HAP-1 (cell line): ENCODE data around the gene SORBS1.
A peak's percentile ranks its signal among the peaks of the same experiment; 100 is the strongest.

ENCODE experiments used
- DNase-seq, 2 experiments: peaks; one replicate each; pipeline ENCODE4 v3.0.0-alpha.2; 2016 to 2020; ENCODE audit warnings: low spot score in 2 of 2
- H3K27me3 ChIP-seq: fragments of 250-450 bp; sonication (Bioruptor Pico); 2 replicates; pipeline ENCODE4 v1.5.1; 2020; ENCODE audit warnings: low read depth, mild to moderate bottlenecking, moderate library complexity
- H3K36me3 ChIP-seq: fragments of 250-450 bp; sonication (Bioruptor Pico); replicated peaks from 2 replicates; pipeline ENCODE4 v1.5.1; 2020; ENCODE audit warnings: mild to moderate bottlenecking
- H3K4me1 ChIP-seq: fragments of 250-450 bp; sonication (Bioruptor Pico); 2 replicates; pipeline ENCODE4 v1.5.1; 2020; ENCODE audit warnings: mild to moderate bottlenecking
- H3K4me3 ChIP-seq: fragments of 250-450 bp; sonication (Bioruptor Pico); 2 replicates; pipeline ENCODE4 v1.5.1; 2020; ENCODE audit warnings: mild to moderate bottlenecking, moderate library complexity
- H3K9me3 ChIP-seq: fragments of 250-450 bp; sonication (Bioruptor Pico); 2 replicates; pipeline ENCODE4 v1.5.1; 2020; ENCODE audit warnings: mild to moderate bottlenecking, moderate library complexity
- in situ Hi-C: fragments of 300-500 bp; cut with MboI; formaldehyde crosslinking; loops from 3 replicates; pipeline ENCODE4 v1.14.3; 2020; ENCODE audit warnings: low sequenced_read_pairs, inconsistent platforms, mixed read lengths

SORBS1 gene

GRCh38 chr10:95526044-95526443, 35.1 kb downstream of the SORBS1 start:
- Histone ChIP-seq H3K4me1 (peaks cover 6% of the 10 kb centered on the region), H3K9me3 (no peaks in the 10 kb centered on the region), H3K36me3 (no peaks in the 10 kb centered on the region), H3K4me3 (no peak overlapping the region), H3K27me3 (no peaks in the 10 kb centered on the region)
- DNase-seq = no peak
- in situ Hi-C loops = no loop called here

- DNase-seq = no peak
- Histone ChIP-seq H3K9me3 (no peaks in the 10 kb centered on the region), H3K27me3 (no peaks in the 10 kb centered on the region), H3K36me3 (no peaks in the 10 kb centered on the region), H3K4me1 (peaks cover 6% of the 10 kb centered on the region), H3K4me3 (no peak overlapping the region)
- in situ Hi-C loops = no loop called here
These were observed 36.1 kb downstream of the SORBS1 start for GRCh38 chr10:95525033-95525418.

GRCh38 chr10:95524358-95525032, 36.7 kb downstream of the SORBS1 start:
- in situ Hi-C loops = no loop called here
- Histone ChIP-seq H3K36me3 (no peaks in the 10 kb centered on the region), H3K27me3 (no peaks in the 10 kb centered on the region), H3K4me1 (peaks cover 6% of the 10 kb centered on the region), H3K4me3 (no peak overlapping the region), H3K9me3 (no peaks in the 10 kb centered on the region)
- no peak for DNase-seq

DNA sequence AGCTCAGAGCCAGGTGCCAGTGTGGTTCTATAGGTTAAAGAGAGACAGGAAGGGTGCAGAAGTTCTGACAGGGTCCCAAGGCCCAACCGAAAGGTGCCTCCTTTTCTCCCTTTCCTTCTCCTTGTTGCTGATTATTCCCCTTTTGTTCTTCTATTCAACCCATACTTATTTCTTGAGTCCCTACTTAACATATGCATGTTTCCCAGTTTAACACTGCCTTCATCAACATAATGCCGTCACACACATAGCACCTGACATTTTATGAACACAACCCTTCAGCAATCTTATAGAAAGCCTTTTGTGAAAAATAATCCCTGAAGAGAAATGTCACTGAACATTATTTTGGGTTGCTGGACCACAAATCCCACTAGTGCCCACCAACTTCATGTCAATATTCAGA, 39.1 kb downstream of the SORBS1 start:
- in situ Hi-C loops = no loop called here
- Histone ChIP-seq H3K9me3 (no peaks in the 10 kb centered on the region), H3K4me1 (peaks cover 6% of the 10 kb centered on the region), H3K4me3 (no peak overlapping the region), H3K27me3 (no peaks in the 10 kb centered on the region), H3K36me3 (no peaks in the 10 kb centered on the region)
- peak in 1 of 2 experiments; percentile 41 for DNase-seq

- Histone ChIP-seq H3K9me3 (no peaks in the 10 kb centered on the region), H3K27me3 (no peaks in the 10 kb centered on the region), H3K4me1 (peaks cover 6% of the 10 kb centered on the region), H3K4me3 (no peak overlapping the region), H3K36me3 (no peaks in the 10 kb centered on the region)
- no peak for DNase-seq
- in situ Hi-C loops = no loop called here
These were observed 40.6 kb downstream of the SORBS1 start for GRCh38 chr10:95520617-95521016.

- no peak overlapping the region for H3K4me3 ChIP-seq
- no peaks in the 10 kb centered on the region for H3K9me3 ChIP-seq
- H3K27me3 ChIP-seq = no peaks in the 10 kb centered on the region
- H3K36me3 ChIP-seq = no peaks in the 10 kb centered on the region
- in situ Hi-C loops = no loop called here
- peaks cover 6% of the 10 kb centered on the region for H3K4me1 ChIP-seq
- DNase-seq = no peak
These were observed 42.4 kb downstream of the SORBS1 start for GRCh38 chr10:95518455-95519452.

GRCh38 chr10:95517536-95518454, 43.4 kb downstream of the SORBS1 start:
- Histone ChIP-seq H3K9me3 (no peaks in the 10 kb centered on the region), H3K4me1 (peaks cover 6% of the 10 kb centered on the region), H3K27me3 (no peaks in the 10 kb centered on the region), H3K36me3 (no peaks in the 10 kb centered on the region), H3K4me3 (no peak overlapping the region)
- no peak for DNase-seq
- in situ Hi-C loops = no loop called here

GRCh38 chr10:95516774-95517373, 44.3 kb downstream of the SORBS1 start:
- H3K36me3 ChIP-seq = no peaks in the 10 kb centered on the region
- H3K4me3 ChIP-seq = no peak overlapping the region
- H3K9me3 ChIP-seq = no peaks in the 10 kb centered on the region
- in situ Hi-C loops = no loop called here
- peaks cover 1% of the 10 kb centered on the region for H3K4me1 ChIP-seq
- H3K27me3 ChIP-seq = no peaks in the 10 kb centered on the region
- DNase-seq = no peak

DNA sequence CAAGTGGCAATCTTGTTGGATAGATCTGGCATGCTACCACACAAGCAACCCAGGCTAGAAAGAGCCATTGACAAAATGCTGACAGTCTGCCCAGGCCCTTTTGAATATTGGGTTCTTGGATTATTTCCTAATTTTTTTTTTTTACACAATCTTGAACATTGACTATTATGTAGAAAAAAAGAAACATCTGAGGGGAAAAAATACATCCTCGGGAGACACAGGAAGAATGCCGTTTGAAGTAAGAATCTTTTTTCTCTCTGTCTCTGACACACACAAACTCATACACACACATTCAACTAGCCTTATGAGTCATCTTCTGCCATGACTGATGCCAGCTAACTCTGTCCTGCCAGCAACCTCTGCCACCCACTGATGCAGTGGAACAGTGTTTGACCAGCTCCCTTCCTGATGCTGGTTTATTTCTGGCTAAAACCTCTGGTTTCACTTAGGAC, 47.2 kb downstream of the SORBS1 start:
- no peaks in the 10 kb centered on the region for H3K9me3 ChIP-seq
- in situ Hi-C loops = no loop called here
- H3K4me1 ChIP-seq = no peaks in the 10 kb centered on the region
- no peak overlapping the region for H3K4me3 ChIP-seq
- no peaks in the 10 kb centered on the region for H3K36me3 ChIP-seq
- DNase-seq = no peak
- no peaks in the 10 kb centered on the region for H3K27me3 ChIP-seq

- Histone ChIP-seq H3K9me3 (no peaks in the 10 kb centered on the region), H3K4me1 (no peaks in the 10 kb centered on the region), H3K27me3 (no peaks in the 10 kb centered on the region), H3K36me3 (no peaks in the 10 kb centered on the region), H3K4me3 (no peak overlapping the region)
- DNase-seq = no peak
- in situ Hi-C loops = no loop called here
These were observed 48.1 kb downstream of the SORBS1 start for GRCh38 chr10:95513008-95513589.

DNA sequence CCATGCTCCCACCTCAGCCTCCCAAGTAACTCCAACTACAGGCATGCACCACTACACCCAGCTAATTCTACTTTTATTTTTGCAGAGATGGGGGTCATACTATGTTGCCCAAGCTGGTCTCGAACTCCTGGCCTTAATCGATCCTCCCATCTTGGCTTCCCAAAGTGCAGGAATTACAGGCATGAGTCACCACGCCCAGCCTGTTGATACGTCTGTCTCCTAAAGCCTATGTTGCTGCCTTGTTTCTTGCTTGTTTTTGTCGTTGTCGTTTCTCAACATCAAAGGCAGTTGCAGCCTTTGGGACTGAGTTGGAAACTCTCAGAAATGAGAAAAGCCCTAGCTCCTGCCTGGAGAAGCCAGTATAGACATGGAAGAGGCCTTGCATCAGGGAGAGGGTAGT, 49.9 kb downstream of the SORBS1 start:
- no peaks in the 10 kb centered on the region for H3K36me3 ChIP-seq
- in situ Hi-C loops = no loop called here
- H3K9me3 ChIP-seq = no peaks in the 10 kb centered on the region
- no peaks in the 10 kb centered on the region for H3K27me3 ChIP-seq
- DNase-seq = no peak
- no peaks in the 10 kb centered on the region for H3K4me1 ChIP-seq
- H3K4me3 ChIP-seq = no peak overlapping the region

DNA sequence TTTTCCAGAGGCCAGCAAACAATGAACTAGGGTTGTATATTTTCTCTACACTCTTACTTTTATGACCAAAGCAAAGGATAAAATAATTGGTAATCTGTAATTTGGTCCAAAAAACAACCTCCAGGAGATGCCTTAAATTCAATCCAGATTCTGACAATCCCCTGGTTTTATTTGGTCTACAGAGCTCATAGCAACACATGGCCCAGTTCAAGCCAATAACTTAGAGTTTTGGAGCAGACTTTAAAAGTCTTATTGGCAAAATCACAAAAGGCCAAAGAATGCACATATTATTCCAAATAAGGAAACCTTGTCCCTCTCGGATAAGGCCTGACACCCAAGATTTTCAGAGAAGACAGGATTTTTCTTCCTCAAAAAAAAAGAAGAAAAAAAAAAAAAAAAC, 51.9 kb downstream of the SORBS1 start:
- Histone ChIP-seq H3K4me1 (no peaks in the 10 kb centered on the region), H3K4me3 (no peak overlapping the region), H3K9me3 (no peaks in the 10 kb centered on the region), H3K27me3 (no peaks in the 10 kb centered on the region), H3K36me3 (no peaks in the 10 kb centered on the region)
- in situ Hi-C loops = no loop called here
- no peak for DNase-seq

GRCh38 chr10:95508730-95509129, 52.4 kb downstream of the SORBS1 start:
- Histone ChIP-seq H3K4me3 (no peak overlapping the region), H3K4me1 (no peaks in the 10 kb centered on the region), H3K27me3 (no peaks in the 10 kb centered on the region), H3K9me3 (no peaks in the 10 kb centered on the region), H3K36me3 (no peaks in the 10 kb centered on the region)
- DNase-seq = no peak
- in situ Hi-C loops = no loop called here
